Calu3 (cell line): ENCODE results near the gene NRP1. TPM values are rescaled to one million over a fixed set of nuclear protein-coding genes. Genes with fewer than 3 reads are reported as not detected.

ENCODE experiments used
- BruUV-seq: library from RNA; stranded (reverse); fragments of 400-500 nt; replicated peaks from 2 replicates; lab custom pipeline; 2021; lab: Mats Ljungman, UMichigan
- CTCF ChIA-PET: fragments of 300-600 bp; sonication (Branson Sonifier 250); formaldehyde crosslinking; loops from one replicate; lab custom pipeline; 2022; ENCODE audit warnings: antibody characterized with exemption; lab: Charles Lee
- DNase-seq: peaks from one replicate; pipeline ENCODE4 v3.0.0; 2022
- H3K27ac Mint-ChIP-seq: one replicate; pipeline ENCODE4 v1.8.0; 2022; ENCODE audit warnings: mixed read lengths; ENCODE audit not compliant: unreplicated experiment
- H3K27me3 Mint-ChIP-seq: one replicate; pipeline ENCODE4 v1.8.0; 2022; ENCODE audit warnings: mixed read lengths; ENCODE audit not compliant: unreplicated experiment
- H3K36me3 Mint-ChIP-seq: one replicate; pipeline ENCODE4 v1.8.0; 2022; ENCODE audit warnings: mild to moderate bottlenecking, moderate library complexity, mixed read lengths; ENCODE audit not compliant: insufficient read depth, unreplicated experiment
- H3K4me1 Mint-ChIP-seq: one replicate; pipeline ENCODE4 v1.8.0; 2022; ENCODE audit warnings: mild to moderate bottlenecking, low read depth, mixed read lengths; ENCODE audit not compliant: unreplicated experiment
- H3K4me3 Mint-ChIP-seq: one replicate; pipeline ENCODE4 v1.8.0; 2022; ENCODE audit warnings: mild to moderate bottlenecking, low read depth, moderate library complexity, mixed read lengths; ENCODE audit not compliant: unreplicated experiment
- H3K9me3 Mint-ChIP-seq: one replicate; pipeline ENCODE4 v1.8.0; 2022; ENCODE audit warnings: low read depth, mixed read lengths; ENCODE audit not compliant: unreplicated experiment
- CTCF ChIP-seq: fragments of 200-600 bp; IDR thresholded peaks from one replicate; pipeline ENCODE4 v1.8.0; 2022; ENCODE audit warnings: antibody characterized with exemption; ENCODE audit not compliant: unreplicated experiment
- intact Hi-C: fragments of 100-400 bp; cut with micrococcal nuclease; formaldehyde crosslinking; loops from one replicate; pipeline ENCODE4 v1.10.0; 2022; ENCODE audit not compliant: unreplicated experiment
- total RNA-seq: library from RNA; stranded (reverse); gene quantifications from 2 replicates; pipeline ENCODE4 v1.2.3, GENCODE V29; 2022

The NRP1 gene
- total RNA-seq, 1 experiment from 2014 or later = 96.3 TPM

GRCh38 chr10:33249137-33249536 is 85.3 kb downstream of the NRP1 start:
- H3K9me3 Mint-ChIP-seq = no peaks in the 10 kb centered on the region
- no peak for TF ChIP-seq CTCF
- no TSS peak for BruUV-seq
- peak overlapping the region; percentile 28 for H3K27ac Mint-ChIP-seq
- CTCF ChIA-PET = no interaction called here
- no peaks in the 10 kb centered on the region for H3K27me3 Mint-ChIP-seq
- intact Hi-C loops = no loop called here
- no peak for DNase-seq
- peaks cover 22% of the 10 kb centered on the region for H3K4me1 Mint-ChIP-seq
- peaks cover 74% of the 10 kb centered on the region for H3K36me3 Mint-ChIP-seq
- no peak overlapping the region for H3K4me3 Mint-ChIP-seq

GRCh38 chr10:33248638-33249037 is 85.8 kb downstream of the NRP1 start:
- H3K4me3 Mint-ChIP-seq = no peak overlapping the region
- peaks cover 19% of the 10 kb centered on the region for H3K4me1 Mint-ChIP-seq
- no peaks in the 10 kb centered on the region for H3K9me3 Mint-ChIP-seq
- H3K36me3 Mint-ChIP-seq = peaks cover 73% of the 10 kb centered on the region
- TF ChIP-seq CTCF = no peak
- CTCF ChIA-PET = no interaction called here
- no TSS peak for BruUV-seq
- intact Hi-C loops = no loop called here
- no peaks in the 10 kb centered on the region for H3K27me3 Mint-ChIP-seq
- DNase-seq = no peak
- peak overlapping the region; percentile 28 for H3K27ac Mint-ChIP-seq

GRCh38 chr10:33247221-33247922 is 87.1 kb downstream of the NRP1 start:
- Mint-ChIP-seq H3K36me3 (peaks cover 60% of the 10 kb centered on the region), H3K9me3 (no peaks in the 10 kb centered on the region), H3K27me3 (no peaks in the 10 kb centered on the region), H3K4me1 (peaks cover 8% of the 10 kb centered on the region), H3K27ac (no peak overlapping the region), H3K4me3 (no peak overlapping the region)
- no peak for DNase-seq
- CTCF ChIA-PET = no interaction called here
- no peak for TF ChIP-seq CTCF
- no TSS peak for BruUV-seq
- intact Hi-C loops = no loop called here

DNA sequence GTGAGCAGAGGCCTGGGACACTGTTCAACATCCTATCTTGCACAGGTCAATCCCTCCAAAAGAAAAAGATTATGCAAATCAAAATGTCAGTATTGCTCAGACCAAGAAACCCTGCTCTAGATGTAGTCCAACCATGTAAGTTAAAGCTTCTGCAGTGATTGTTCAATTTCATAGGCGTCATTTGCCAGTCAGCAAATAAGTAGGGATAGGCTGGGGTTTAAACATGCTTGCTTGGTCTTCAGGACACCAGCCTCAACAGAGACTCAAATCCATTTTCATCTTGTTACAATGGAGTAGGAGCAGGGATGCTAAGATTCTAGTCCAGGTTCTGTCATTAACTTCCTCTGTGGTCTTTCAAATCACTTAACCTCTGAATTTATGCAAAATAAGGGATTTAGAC is 89.1 kb downstream of the NRP1 start:
- BruUV-seq = no TSS peak
- H3K27me3 Mint-ChIP-seq = no peaks in the 10 kb centered on the region
- peaks cover 17% of the 10 kb centered on the region for H3K4me1 Mint-ChIP-seq
- DNase-seq = no peak
- CTCF ChIA-PET = no interaction called here
- no peak overlapping the region for H3K4me3 Mint-ChIP-seq
- H3K36me3 Mint-ChIP-seq = peaks cover 51% of the 10 kb centered on the region
- H3K9me3 Mint-ChIP-seq = no peaks in the 10 kb centered on the region
- H3K27ac Mint-ChIP-seq = no peak overlapping the region
- intact Hi-C loops = no loop called here
- TF ChIP-seq CTCF = no peak
